Trophoblast cell (in vitro differentiated cells and primary cell): ENCODE data around the gene MYO16.
"Not testable (repeated sequence)": the region's sequence is repeated elsewhere in the genome, so short reads cannot be mapped to it uniquely, and the experiment has no call there.

Experiments
- DNase-seq, 2 donors: peaks; one replicate each; pipeline ENCODE4 v3.0.0-alpha.2; 2016
- H2AFZ ChIP-seq: 2 replicates; pipeline ENCODE4 v1.6.1; 2013; ENCODE audit warnings: low read length, moderate library complexity, mild to moderate bottlenecking; ENCODE audit not compliant: insufficient read depth, poor library complexity
- H2AK5ac ChIP-seq: 2 replicates; pipeline ENCODE4 v1.6.1; 2013; ENCODE audit warnings: mild to moderate bottlenecking, low read length
- H2BK120ac ChIP-seq: 2 replicates; pipeline ENCODE4 v1.6.1; 2013; ENCODE audit warnings: low read length, mild to moderate bottlenecking, moderate library complexity; ENCODE audit not compliant: insufficient read depth, poor library complexity
- H2BK12ac ChIP-seq: 2 replicates; pipeline ENCODE4 v1.6.1; 2013; ENCODE audit warnings: mild to moderate bottlenecking, low read length, moderate library complexity
- H2BK5ac ChIP-seq: 2 replicates; pipeline ENCODE4 v1.6.1; 2013; ENCODE audit warnings: low read length, low read depth, moderate library complexity, mild to moderate bottlenecking; ENCODE audit not compliant: poor library complexity
- H3K14ac ChIP-seq: 2 replicates; pipeline ENCODE4 v1.6.1; 2013; ENCODE audit warnings: mild to moderate bottlenecking, low read length
- H3K18ac ChIP-seq: 2 replicates; pipeline ENCODE4 v1.6.1; 2013; ENCODE audit warnings: mild to moderate bottlenecking, low read length
- H3K23ac ChIP-seq: 2 replicates; pipeline ENCODE4 v1.6.1; 2013; ENCODE audit warnings: low read length
- H3K27ac ChIP-seq: 2 replicates; pipeline ENCODE4 v1.5.1; 2013; ENCODE audit warnings: low read depth, mild to moderate bottlenecking, inconsistent platforms, low read length, moderate library complexity
- H3K27me3 ChIP-seq: 2 replicates; pipeline ENCODE4 v1.6.1; 2013; ENCODE audit warnings: inconsistent platforms, mild to moderate bottlenecking, low read length, moderate library complexity; ENCODE audit not compliant: insufficient read depth
- H3K36me3 ChIP-seq, 2 experiments: 1 replicate in 1 of 2; 2 replicates in 1 of 2; pipeline ENCODE4 v1.6.1; 2013; ENCODE audit warnings: low read length in 2 of 2, mild to moderate bottlenecking in 2 of 2, moderate library complexity in 1 of 2; ENCODE audit not compliant: insufficient read depth in 2 of 2, control insufficient read depth in 1 of 2
- H3K4ac ChIP-seq: 2 replicates; pipeline ENCODE4 v1.6.1; 2013; ENCODE audit warnings: low read depth, mild to moderate bottlenecking, low read length, moderate library complexity
- H3K4me1 ChIP-seq, 2 experiments: 1 replicate in 1 of 2; 2 replicates in 1 of 2; pipeline ENCODE4 v1.6.1; 2013; ENCODE audit warnings: low read length in 2 of 2, mild to moderate bottlenecking in 2 of 2, moderate library complexity in 1 of 2; ENCODE audit not compliant: insufficient read depth in 2 of 2, control insufficient read depth in 1 of 2
- H3K4me2 ChIP-seq: 2 replicates; pipeline ENCODE4 v1.6.1; 2013; ENCODE audit warnings: inconsistent platforms, mild to moderate bottlenecking, low read length, moderate library complexity
- H3K4me3 ChIP-seq: 2 replicates; pipeline ENCODE4 v1.5.1; 2013; ENCODE audit warnings: mild to moderate bottlenecking, low read depth, low read length, inconsistent platforms
- H3K79me1 ChIP-seq: one replicate; pipeline ENCODE4 v1.6.1; 2013; ENCODE audit warnings: low read length
- H3K79me2 ChIP-seq: 2 replicates; pipeline ENCODE4 v1.6.1; 2013; ENCODE audit warnings: low read length, mild to moderate bottlenecking; ENCODE audit not compliant: control insufficient read depth, insufficient read depth, poor library complexity
- H3K9ac ChIP-seq: 2 replicates; pipeline ENCODE4 v1.6.1; 2013; ENCODE audit warnings: mild to moderate bottlenecking, low read length
- H3K9me3 ChIP-seq: 2 replicates; pipeline ENCODE4 v1.6.1; 2013; ENCODE audit warnings: low read depth, mild to moderate bottlenecking, control low read depth, inconsistent platforms, low read length; ENCODE audit not compliant: insufficient read depth
- H4K12ac ChIP-seq: 2 replicates; pipeline ENCODE4 v1.6.1; 2013; ENCODE audit warnings: low read depth, mild to moderate bottlenecking, low read length, moderate library complexity
- H4K8ac ChIP-seq: 2 replicates; pipeline ENCODE4 v1.6.1; 2013; ENCODE audit warnings: low read depth, mild to moderate bottlenecking, low read length, moderate library complexity
- H4K91ac ChIP-seq: one replicate; pipeline ENCODE4 v1.6.1; 2013; ENCODE audit warnings: low read depth, mild to moderate bottlenecking, low read length, moderate library complexity
- WGBS: extraction: QIAGEN DNeasy Blood & Tissue Kit; methylation state at CpG from one replicate; pipeline ENCODE4 v1.1.7; 2013; ENCODE audit warnings: missing lambda C conversion rate; ENCODE audit not compliant: insufficient read length, insufficient coverage; ENCODE audit errors: extremely low coverage; 5-methylcytosine and 5-hydroxymethylcytosine counted together

The MYO16 gene

GRCh38 chr13:108987517-108987916, 358.1 kb downstream of the MYO16 start:
- no peak overlapping the region for H3K27ac ChIP-seq
- H3K4ac ChIP-seq = no peak overlapping the region
- H3K79me1 ChIP-seq = no peaks in the 10 kb centered on the region
- no peaks in the 10 kb centered on the region for H3K27me3 ChIP-seq
- H3K9me3 ChIP-seq = no peaks in the 10 kb centered on the region
- DNase-seq = no peak
- no peak overlapping the region for H3K4me3 ChIP-seq
- no peak overlapping the region for H3K4me2 ChIP-seq
- H2BK5ac ChIP-seq = no peak overlapping the region
- no peak overlapping the region for H2AFZ ChIP-seq
- H3K14ac ChIP-seq = no peak overlapping the region
- no peak overlapping the region for H3K9ac ChIP-seq
- no peaks in the 10 kb centered on the region for H3K36me3 ChIP-seq
- no peaks in the 10 kb centered on the region for H3K79me2 ChIP-seq
- no CpG with 5 or more reads among the region's 4 CpGs for WGBS
- H4K12ac ChIP-seq = no peak overlapping the region
- H3K23ac ChIP-seq = no peak overlapping the region
- H2AK5ac ChIP-seq = no peak overlapping the region
- H2BK12ac ChIP-seq = no peak overlapping the region
- H3K4me1 ChIP-seq = no peaks in the 10 kb centered on the region
- no peak overlapping the region for H4K8ac ChIP-seq
- H3K18ac ChIP-seq = no peak overlapping the region
- no peak overlapping the region for H2BK120ac ChIP-seq
- no peak overlapping the region for H4K91ac ChIP-seq

GRCh38 chr13:108987944-108988343, 358.5 kb downstream of the MYO16 start:
- Histone ChIP-seq H3K14ac (no peak overlapping the region), H3K79me2 (no peaks in the 10 kb centered on the region), H2AK5ac (no peak overlapping the region), H3K9me3 (no peaks in the 10 kb centered on the region), H3K27ac (no peak overlapping the region), H3K27me3 (no peaks in the 10 kb centered on the region), H2BK5ac (no peak overlapping the region), H3K36me3 (no peaks in the 10 kb centered on the region), H2BK12ac (no peak overlapping the region), H3K79me1 (no peaks in the 10 kb centered on the region), H3K4ac (no peak overlapping the region), H4K12ac (no peak overlapping the region), H3K9ac (no peak overlapping the region), H2AFZ (no peak overlapping the region), H3K4me3 (no peak overlapping the region), H2BK120ac (no peak overlapping the region), H4K91ac (no peak overlapping the region), H3K18ac (no peak overlapping the region), H3K23ac (no peak overlapping the region), H3K4me1 (no peaks in the 10 kb centered on the region), H4K8ac (no peak overlapping the region), H3K4me2 (no peak overlapping the region)
- DNase-seq = no peak
- WGBS = no CpG with 5 or more reads among the region's 5 CpGs

- not testable (repeated sequence) for H3K27ac ChIP-seq, H3K14ac ChIP-seq, H3K18ac ChIP-seq, H2BK5ac ChIP-seq, H2AK5ac ChIP-seq, H3K4me1 ChIP-seq, H3K27me3 ChIP-seq, H2BK12ac ChIP-seq, H3K23ac ChIP-seq, H3K9ac ChIP-seq, H4K8ac ChIP-seq, H3K79me1 ChIP-seq, H2AFZ ChIP-seq, H3K4me2 ChIP-seq, H3K36me3 ChIP-seq, H3K9me3 ChIP-seq, H3K4me3 ChIP-seq, DNase-seq, H2BK120ac ChIP-seq, H4K91ac ChIP-seq, H3K79me2 ChIP-seq, H3K4ac ChIP-seq, H4K12ac ChIP-seq
- WGBS = no CpG with 5 or more reads among the region's 3 CpGs
These were observed 362.0 kb downstream of the MYO16 start for GRCh38 chr13:108991416-108991815.

- Histone ChIP-seq H3K36me3 (no peaks in the 10 kb centered on the region), H3K79me1 (no peaks in the 10 kb centered on the region), H2AK5ac (no peak overlapping the region), H3K4me2 (no peak overlapping the region), H3K9me3 (no peaks in the 10 kb centered on the region), H3K9ac (no peak overlapping the region), H3K79me2 (no peaks in the 10 kb centered on the region), H3K4me3 (no peak overlapping the region), H3K4ac (no peak overlapping the region), H2BK5ac (no peak overlapping the region), H4K91ac (no peak overlapping the region), H3K4me1 (no peaks in the 10 kb centered on the region), H3K14ac (no peak overlapping the region), H4K8ac (no peak overlapping the region), H2BK12ac (no peak overlapping the region), H3K27me3 (no peaks in the 10 kb centered on the region), H3K18ac (no peak overlapping the region), H2BK120ac (no peak overlapping the region), H3K23ac (no peak overlapping the region), H2AFZ (no peak overlapping the region), H4K12ac (no peak overlapping the region), H3K27ac (no peak overlapping the region)
- WGBS = no CpG with 5 or more reads among the region's 5 CpGs
- DNase-seq = peak in 1 of 2 donors; percentile 46
These were observed 363.9 kb downstream of the MYO16 start for GRCh38 chr13:108993346-108993745.
